ENCODE data around the gene PALB2.

PALB2 gene

DNA sequence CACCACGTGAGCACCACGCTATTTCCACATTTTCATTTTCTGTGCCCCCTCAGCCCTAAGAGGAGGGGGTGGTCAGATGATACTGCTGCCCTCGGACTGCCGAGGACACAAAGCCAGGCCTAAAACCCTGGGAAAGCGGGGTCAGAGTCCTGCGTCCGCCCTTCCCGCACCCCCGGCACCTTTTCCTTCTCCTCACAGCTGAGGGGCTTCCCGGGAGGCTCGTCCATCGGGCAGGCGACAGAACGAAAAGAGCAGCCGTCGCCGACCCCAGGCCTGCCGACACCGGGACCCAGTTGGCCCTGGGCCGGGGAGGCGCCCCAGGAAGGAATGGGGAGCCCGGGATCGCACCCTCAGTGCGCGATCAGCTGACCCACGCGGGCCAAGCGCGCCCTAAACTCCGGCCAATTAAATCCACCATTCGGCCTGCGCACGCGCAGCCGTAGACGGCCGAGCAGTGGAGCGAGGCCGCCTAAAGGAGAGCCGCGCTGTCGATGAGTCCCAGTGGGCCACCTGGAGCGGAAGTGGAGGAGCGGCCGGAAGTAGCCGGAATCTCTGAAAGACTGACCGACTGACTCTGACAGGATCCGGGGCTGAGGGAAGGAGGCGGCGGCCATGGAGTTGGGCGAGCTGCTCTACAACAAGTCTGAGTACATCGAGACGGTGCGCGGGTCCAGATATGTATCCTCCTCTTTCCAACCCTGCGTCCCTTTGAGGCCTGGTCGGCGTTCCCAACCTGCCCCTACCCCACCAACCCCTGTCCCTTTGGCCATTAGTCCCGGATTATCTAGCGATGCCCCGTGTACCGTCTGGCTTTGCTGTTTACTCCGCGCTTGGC lies at the start of gene PALB2, which contains the start of gene DCTN5:
PALB2 (minus strand) TSS at position 380 of the 835 bp plus-strand sequence; CDS start at position 227, 153 bp downstream.
DCTN5 (plus strand) TSS at position 536 of the 835 bp plus-strand sequence; CDS start at position 613, 77 bp downstream.
- H3K36me3 Mint-ChIP-seq = peaks cover 78% of the 10 kb centered on the region
- H3K27ac Mint-ChIP-seq = peak within 1 kb of the TSS; percentile 97
- H3K4me1 Mint-ChIP-seq = peaks cover 27% of the 10 kb centered on the region
- ATAC-seq = peak; percentile 99
- peak within 1 kb of the TSS; percentile 95 for H3K4me3 Mint-ChIP-seq
- H3K9me3 Mint-ChIP-seq = no peaks in the 10 kb centered on the region
- peak; percentile 70 to 91 for DNase-seq (ENCODE audit: low spot score in 2 of 2)

- ATAC-seq = no peak
- Mint-ChIP-seq H3K27ac (no peak overlapping the region), H3K9me3 (no peaks in the 10 kb centered on the region), H3K4me3 (no peak overlapping the region), H3K4me1 (no peaks in the 10 kb centered on the region), H3K36me3 (peaks cover 66% of the 10 kb centered on the region)
- DNase-seq (ENCODE audit: low spot score in 2 of 2) = no peak
Measured at GRCh38 chr16:23689442-23690187, 48.5 kb upstream of the PALB2 start.

DNA sequence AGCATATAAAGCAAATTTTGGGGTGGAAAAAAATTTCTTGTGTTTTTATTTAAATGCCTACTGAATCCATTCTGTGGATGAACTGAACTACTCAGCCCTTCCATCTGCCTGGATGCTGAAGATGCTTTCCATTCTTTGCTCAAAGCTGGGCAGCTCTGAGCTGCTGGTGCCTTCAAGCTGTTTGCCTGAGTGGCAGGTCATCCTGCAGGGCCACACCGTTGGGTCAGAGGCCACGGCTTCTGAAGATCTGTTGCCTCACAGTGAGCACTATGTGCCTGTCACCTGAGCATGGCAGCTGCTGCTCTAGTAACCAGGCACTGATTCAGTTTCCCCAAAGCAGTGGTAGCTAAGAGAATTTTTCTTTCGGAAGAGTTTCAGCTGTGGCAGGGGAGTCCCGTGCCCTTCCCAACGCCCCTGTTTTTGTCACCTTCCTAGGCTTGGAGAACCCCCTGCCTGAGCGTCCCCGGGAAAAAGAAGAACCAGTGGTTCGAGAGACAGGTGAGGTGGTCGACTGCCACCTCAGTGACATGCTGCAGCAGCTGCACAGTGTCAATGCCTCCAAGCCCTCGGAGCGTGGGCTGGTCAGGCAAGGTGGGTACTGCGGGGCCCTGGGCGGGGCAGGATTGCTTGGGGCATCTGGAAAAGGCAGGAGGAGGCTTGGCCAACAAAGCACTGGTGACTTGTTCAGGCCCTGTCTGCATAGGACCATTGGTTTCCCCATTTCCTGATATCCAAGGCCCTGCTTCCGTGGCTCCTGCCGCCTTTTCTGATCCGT lies 46.1 kb upstream of the PALB2 start:
- H3K36me3 Mint-ChIP-seq = peaks cover 90% of the 10 kb centered on the region
- no peaks in the 10 kb centered on the region for H3K9me3 Mint-ChIP-seq
- H3K4me3 Mint-ChIP-seq = no peak overlapping the region
- H3K27ac Mint-ChIP-seq = no peak overlapping the region
- DNase-seq (ENCODE audit: low spot score in 2 of 2) (no peak), ATAC-seq (no peak)
- no peaks in the 10 kb centered on the region for H3K4me1 Mint-ChIP-seq

DNA sequence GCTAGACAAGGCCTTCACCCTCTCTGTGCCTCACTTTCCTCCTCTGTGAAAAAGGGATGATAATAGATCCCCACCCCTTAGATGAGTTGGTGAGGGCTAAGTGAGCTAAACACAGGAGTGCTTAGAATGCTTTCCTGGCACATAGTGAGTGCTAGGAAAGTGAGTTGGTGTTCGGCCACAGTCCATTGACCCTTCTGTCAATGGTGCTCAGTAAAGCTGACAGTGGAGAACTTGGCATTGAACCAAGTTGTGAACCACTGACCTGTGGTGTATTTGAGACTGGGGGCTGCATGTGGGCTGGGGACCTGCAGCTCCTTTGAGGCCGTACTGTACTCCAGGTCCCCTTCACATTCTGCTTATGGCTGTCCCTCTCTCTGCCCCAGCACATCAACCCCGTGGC lies 42.4 kb upstream of the PALB2 start:
- Mint-ChIP-seq H3K27ac (no peak overlapping the region), H3K36me3 (peaks cover 93% of the 10 kb centered on the region), H3K9me3 (no peaks in the 10 kb centered on the region), H3K4me1 (peaks cover 14% of the 10 kb centered on the region), H3K4me3 (no peak overlapping the region)
- DNase-seq (ENCODE audit: low spot score in 2 of 2) (no peak), ATAC-seq (no peak)

- ATAC-seq (no peak), DNase-seq (ENCODE audit: low spot score in 2 of 2) (no peak)
- H3K36me3 Mint-ChIP-seq = peaks cover 80% of the 10 kb centered on the region
- no peak overlapping the region for H3K27ac Mint-ChIP-seq
- no peak overlapping the region for H3K4me3 Mint-ChIP-seq
- H3K4me1 Mint-ChIP-seq = peaks cover 19% of the 10 kb centered on the region
- H3K9me3 Mint-ChIP-seq = no peaks in the 10 kb centered on the region
Measured at GRCh38 chr16:23682181-23682580, 41.1 kb upstream of the PALB2 start.

- DNase-seq (ENCODE audit: low spot score in 2 of 2) (no peak), ATAC-seq (no peak)
- Mint-ChIP-seq H3K4me3 (peak overlapping the region; percentile 86), H3K9me3 (no peaks in the 10 kb centered on the region), H3K27ac (peak overlapping the region; percentile 83), H3K4me1 (peaks cover 19% of the 10 kb centered on the region), H3K36me3 (peaks cover 63% of the 10 kb centered on the region)
Measured at GRCh38 chr16:23679986-23680336, 38.9 kb upstream of the PALB2 start.

GRCh38 chr16:23679274-23679985 lies 38.3 kb upstream of the PALB2 start:
- peaks cover 19% of the 10 kb centered on the region for H3K4me1 Mint-ChIP-seq
- no peaks in the 10 kb centered on the region for H3K9me3 Mint-ChIP-seq
- ATAC-seq (peak; percentile 3), DNase-seq (ENCODE audit: low spot score in 2 of 2) (peak in 1 of 2 donors; percentile 59)
- peak overlapping the region; percentile 83 for H3K27ac Mint-ChIP-seq
- H3K4me3 Mint-ChIP-seq = peak overlapping the region; percentile 86
- peaks cover 63% of the 10 kb centered on the region for H3K36me3 Mint-ChIP-seq

GRCh38 chr16:23678430-23679273 lies 37.5 kb upstream of the PALB2 start, which contains the start of gene PLK1:
PLK1 (plus strand) TSS chr16:23678889; CDS start chr16:23678933, 44 bp downstream.
- peaks cover 19% of the 10 kb centered on the region for H3K4me1 Mint-ChIP-seq
- peak; percentile 57 to 91 for DNase-seq (ENCODE audit: low spot score in 2 of 2)
- H3K9me3 Mint-ChIP-seq = no peaks in the 10 kb centered on the region
- peaks cover 63% of the 10 kb centered on the region for H3K36me3 Mint-ChIP-seq
- H3K27ac Mint-ChIP-seq = peak within 1 kb of the TSS; percentile 83
- peak; percentile 97 for ATAC-seq
- peak within 1 kb of the TSS; percentile 86 for H3K4me3 Mint-ChIP-seq

GRCh38 chr16:23676924-23677480 lies 35.9 kb upstream of the PALB2 start:
- Mint-ChIP-seq H3K9me3 (no peaks in the 10 kb centered on the region), H3K4me1 (peaks cover 19% of the 10 kb centered on the region), H3K36me3 (peaks cover 58% of the 10 kb centered on the region), H3K4me3 (no peak overlapping the region), H3K27ac (peak overlapping the region; percentile 58)
- ATAC-seq (no peak), DNase-seq (ENCODE audit: low spot score in 2 of 2) (no peak)

DNA sequence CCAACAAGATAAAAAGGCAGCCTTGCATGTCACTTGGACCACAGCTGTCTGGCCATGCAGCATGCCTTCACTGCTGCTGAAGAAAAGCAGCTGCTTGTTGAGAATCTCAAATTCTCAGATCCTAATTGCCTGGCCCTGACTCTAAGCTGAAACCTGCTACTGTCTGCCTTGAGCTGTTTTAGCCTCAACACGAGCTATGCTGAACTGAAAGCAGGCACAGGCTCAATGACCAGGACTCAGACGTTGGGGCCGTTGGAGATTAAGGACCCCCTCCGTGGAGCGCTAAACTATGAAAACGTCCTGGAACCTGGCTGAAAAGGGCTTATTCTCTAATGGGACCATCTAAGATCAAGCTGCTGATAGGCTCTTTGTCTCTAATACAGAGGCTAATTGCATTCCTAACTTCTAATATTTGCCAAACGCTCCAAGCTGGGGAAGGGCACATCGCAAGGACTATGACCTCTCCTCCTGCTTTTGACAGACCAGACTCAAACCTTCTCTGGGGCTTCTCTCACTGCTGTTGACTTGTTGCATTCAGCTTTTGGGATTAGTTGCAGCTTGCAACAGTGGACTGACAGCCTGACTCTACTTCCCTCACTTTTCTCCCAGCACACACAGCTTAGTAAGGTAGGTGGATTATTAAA lies 33.0 kb upstream of the PALB2 start:
- Mint-ChIP-seq H3K36me3 (peaks cover 56% of the 10 kb centered on the region), H3K4me3 (no peak overlapping the region), H3K9me3 (no peaks in the 10 kb centered on the region), H3K4me1 (peaks cover 25% of the 10 kb centered on the region), H3K27ac (no peak overlapping the region)
- no peak for ATAC-seq
- DNase-seq (ENCODE audit: low spot score in 2 of 2) = no peak

DNA sequence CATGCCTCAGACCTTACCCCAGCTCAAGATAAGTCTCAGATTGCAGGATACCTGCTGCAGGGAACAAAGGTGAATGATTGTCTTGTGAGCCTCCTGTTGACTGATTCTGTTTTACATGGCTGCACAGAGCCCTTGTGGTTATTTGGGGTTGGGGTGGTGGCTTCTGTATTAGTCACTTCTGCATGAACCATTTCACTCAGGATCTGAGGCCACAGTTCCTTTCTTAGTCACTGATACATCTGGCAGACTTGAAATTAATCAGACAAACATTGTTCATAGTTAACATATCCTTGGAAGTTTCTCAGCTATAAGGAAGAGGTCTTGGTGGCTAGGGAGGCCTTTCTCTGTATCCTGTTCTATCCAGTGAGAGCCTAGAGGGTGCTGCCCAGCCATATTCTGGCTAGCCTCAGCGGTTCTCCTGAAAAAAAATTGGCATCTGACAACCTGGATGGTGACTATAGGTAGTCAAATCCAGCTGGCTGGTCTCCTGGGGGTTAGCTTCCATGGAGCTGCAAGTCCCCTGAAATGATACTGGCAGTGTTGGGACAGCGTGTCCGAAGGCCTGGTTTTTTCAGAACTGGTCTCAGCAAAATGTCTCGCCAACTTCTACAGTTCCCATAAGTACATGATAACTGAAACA lies 29.1 kb upstream of the PALB2 start:
- Mint-ChIP-seq H3K9me3 (no peaks in the 10 kb centered on the region), H3K36me3 (peaks cover 90% of the 10 kb centered on the region), H3K27ac (peak overlapping the region; percentile 15), H3K4me3 (no peak overlapping the region), H3K4me1 (peaks cover 18% of the 10 kb centered on the region)
- peak; percentile 21 to 82 for DNase-seq (ENCODE audit: low spot score in 2 of 2)
- ATAC-seq = peak; percentile 100

DNA sequence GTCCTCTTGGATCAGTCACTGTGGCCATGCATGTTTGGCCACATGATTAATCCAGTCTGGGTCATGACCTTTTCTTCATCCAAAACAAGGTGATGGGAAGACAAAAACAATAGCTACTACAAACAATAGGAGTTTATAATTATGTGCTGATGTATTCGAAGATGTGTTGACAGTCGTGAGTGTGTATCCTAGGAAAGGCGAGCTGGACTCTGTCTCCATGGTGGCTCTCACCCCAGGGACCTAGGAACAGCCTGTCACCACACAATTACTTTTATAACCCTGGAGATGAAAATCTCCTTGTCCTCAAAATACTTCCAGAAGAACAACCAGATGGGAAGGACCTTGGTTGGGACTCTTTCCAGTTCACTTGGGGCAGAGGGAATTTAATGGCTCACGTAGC lies 27.8 kb upstream of the PALB2 start:
- H3K27ac Mint-ChIP-seq = no peak overlapping the region
- ATAC-seq = no peak
- H3K4me3 Mint-ChIP-seq = no peak overlapping the region
- peaks cover 19% of the 10 kb centered on the region for H3K4me1 Mint-ChIP-seq
- H3K36me3 Mint-ChIP-seq = peaks cover 90% of the 10 kb centered on the region
- no peak for DNase-seq (ENCODE audit: low spot score in 2 of 2)
- no peaks in the 10 kb centered on the region for H3K9me3 Mint-ChIP-seq

GRCh38 chr16:23668225-23668624 lies 27.1 kb upstream of the PALB2 start:
- Mint-ChIP-seq H3K4me3 (no peak overlapping the region), H3K4me1 (peaks cover 24% of the 10 kb centered on the region), H3K9me3 (no peaks in the 10 kb centered on the region), H3K36me3 (peaks cover 90% of the 10 kb centered on the region), H3K27ac (no peak overlapping the region)
- ATAC-seq (no peak), DNase-seq (ENCODE audit: low spot score in 2 of 2) (no peak)
